ENCODE results near the gene ZCCHC14. TPM values are rescaled to one million over a fixed set of nuclear protein-coding genes. Genes with fewer than 3 reads are reported as not detected.
A peak's percentile ranks its signal among the peaks of the same experiment; 100 is the strongest.
"Not testable (repeated sequence)": the region's sequence is repeated elsewhere in the genome, so short reads cannot be mapped to it uniquely, and the experiment has no call there.

Gene ZCCHC14
- total RNA-seq, 1 experiment from 2014 or later = 28.2 TPM

- Mint-ChIP-seq H3K27ac (ENCODE audit: low read depth, unreplicated experiment) (peak overlapping the region; percentile 94), H3K9me3 (ENCODE audit: unreplicated experiment) (no peaks in the 10 kb centered on the region), H3K27me3 (ENCODE audit: insufficient read depth, unreplicated experiment) (no peaks in the 10 kb centered on the region), H3K4me3 (ENCODE audit: unreplicated experiment) (peak overlapping the region; percentile 64), H3K4me1 (ENCODE audit: insufficient read depth, unreplicated experiment) (peaks cover 25% of the 10 kb centered on the region), H3K36me3 (ENCODE audit: insufficient read depth, unreplicated experiment) (peaks cover 31% of the 10 kb centered on the region)
- peak; percentile 99 for DNase-seq (ENCODE audit: unreplicated experiment)
- TF ChIP-seq CTCF (IDR thresholded peaks at IDR 0.05; ENCODE audit: unreplicated experiment) = no peak
- ChIA-PET POLR2A (interaction anchor here (0.7 to 3.2 kb wide), 26 partner anchors 10 to 824 kb away, joined by 3 to 40 read pairs (median 4); partner anchors contain the start of gene C16orf95), CTCF (interaction anchor here (0.6 to 1.4 kb wide), 5 partner anchors 69 to 1967 kb away, joined by 3 to 8 read pairs (median 3); no protein-coding TSS in a partner anchor)
- intact Hi-C loops (cut with micrococcal nuclease) = no loop called here
- TSS peak; percentile 17 for BruUV-seq (replicated peaks)
Measured at GRCh38 chr16:87387942-87388817, 104.6 kb downstream of the ZCCHC14 start.

DNA sequence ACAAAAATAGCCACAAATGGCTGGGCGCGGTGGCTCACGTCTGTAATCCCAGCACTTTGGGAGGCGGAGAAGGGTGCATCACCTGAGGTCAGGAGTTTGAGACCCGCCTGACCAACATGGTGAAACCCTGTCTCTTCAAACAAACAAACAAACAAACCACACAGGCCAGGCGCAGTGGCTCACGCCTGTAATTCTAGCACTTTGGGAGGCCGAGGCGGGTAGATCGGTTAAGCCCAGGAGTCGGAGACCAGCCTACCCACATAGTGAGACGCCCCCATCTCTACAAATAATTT, 108.0 kb downstream of the ZCCHC14 start:
- H3K27ac Mint-ChIP-seq (ENCODE audit: low read depth, unreplicated experiment); H3K9me3 Mint-ChIP-seq (ENCODE audit: unreplicated experiment); DNase-seq (ENCODE audit: unreplicated experiment); H3K27me3 Mint-ChIP-seq (ENCODE audit: insufficient read depth, unreplicated experiment); BruUV-seq (replicated peaks): not testable (repeated sequence)
- POLR2A ChIA-PET = interaction anchor here (1.2 to 4.8 kb wide), 4 partner anchors 9 to 251 kb away, joined by 4 to 101 read pairs (median 39); partner anchors contain the start of genes C16orf95 and MAP1LC3B
- Mint-ChIP-seq H3K4me3 (ENCODE audit: unreplicated experiment) (peak overlapping the region; percentile 88), H3K36me3 (ENCODE audit: insufficient read depth, unreplicated experiment) (peaks cover 30% of the 10 kb centered on the region), H3K4me1 (ENCODE audit: insufficient read depth, unreplicated experiment) (peaks cover 33% of the 10 kb centered on the region)
- intact Hi-C loops (cut with micrococcal nuclease) = loop anchor here (1.0 kb wide), 1 partner anchor 7 kb away; the partner anchor contains the start of gene MAP1LC3B
- CTCF ChIA-PET = interaction anchor here (0.6 to 1.3 kb wide), 2 partner anchors 9 to 69 kb away, joined by 3 to 4 read pairs; no protein-coding TSS in a partner anchor

DNA sequence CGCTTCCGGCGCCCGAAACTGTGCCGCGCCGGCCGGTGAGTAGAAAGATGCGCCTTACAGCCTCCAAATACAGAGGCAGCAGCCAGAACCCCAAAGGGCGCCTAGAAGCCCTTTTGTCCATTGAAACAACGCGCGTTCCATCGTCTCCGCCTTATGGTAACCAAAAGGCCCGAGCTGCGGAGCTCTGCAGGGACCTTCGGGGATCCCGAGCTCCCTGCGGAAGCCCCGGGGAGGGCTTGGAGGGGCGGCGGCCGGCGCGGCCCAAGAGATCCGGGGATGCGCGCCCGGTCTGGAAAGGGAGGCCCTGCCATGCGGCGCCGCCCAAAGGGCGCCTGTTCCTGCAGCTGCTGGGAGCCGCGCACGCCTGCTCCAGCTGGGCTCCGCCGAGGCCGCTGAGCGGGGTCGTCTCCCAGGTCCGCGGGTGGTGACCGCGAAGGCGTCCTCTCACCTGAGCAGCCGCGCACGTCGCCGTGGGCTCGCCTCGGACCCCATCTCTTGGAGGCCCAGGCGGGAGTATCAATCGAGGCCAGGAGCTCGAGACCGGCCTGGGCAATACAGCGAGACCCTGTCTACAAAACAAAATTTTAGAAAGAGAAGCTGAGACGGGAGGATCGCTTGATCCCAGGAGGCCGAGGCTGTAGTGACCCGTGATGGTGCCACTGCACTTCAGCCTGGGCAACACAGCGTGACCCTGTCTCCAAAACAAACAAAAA, 108.5 kb downstream of the ZCCHC14 start:
- peaks cover 31% of the 10 kb centered on the region for H3K36me3 Mint-ChIP-seq (ENCODE audit: insufficient read depth, unreplicated experiment)
- peak overlapping the region; percentile 71 for H3K27ac Mint-ChIP-seq (ENCODE audit: low read depth, unreplicated experiment)
- H3K27me3 Mint-ChIP-seq (ENCODE audit: insufficient read depth, unreplicated experiment) = no peaks in the 10 kb centered on the region
- peaks cover 33% of the 10 kb centered on the region for H3K4me1 Mint-ChIP-seq (ENCODE audit: insufficient read depth, unreplicated experiment)
- H3K9me3 Mint-ChIP-seq (ENCODE audit: unreplicated experiment) = no peaks in the 10 kb centered on the region
- DNase-seq (ENCODE audit: unreplicated experiment) = no peak
- ChIA-PET POLR2A (interaction anchor here (0.5 to 4.8 kb wide), 15 partner anchors 9 to 820 kb away, joined by 3 to 101 read pairs (median 5); partner anchors contain the start of genes C16orf95 and MAP1LC3B), CTCF (interaction anchor here (0.6 to 1.3 kb wide), 3 partner anchors 10 to 1771 kb away, joined by 3 to 4 read pairs (median 3); no protein-coding TSS in a partner anchor)
- no TSS peak for BruUV-seq (replicated peaks)
- no peak for TF ChIP-seq CTCF (IDR thresholded peaks at IDR 0.05; ENCODE audit: unreplicated experiment)
- intact Hi-C loops (cut with micrococcal nuclease) = loop anchor here (1.0 kb wide), 1 partner anchor 8 kb away; the partner anchor contains the start of gene MAP1LC3B
- peak overlapping the region; percentile 88 for H3K4me3 Mint-ChIP-seq (ENCODE audit: unreplicated experiment)

- no TSS peak for BruUV-seq (replicated peaks)
- Mint-ChIP-seq H3K4me3 (ENCODE audit: unreplicated experiment) (peak within 1 kb of the TSS; percentile 88), H3K4me1 (ENCODE audit: insufficient read depth, unreplicated experiment) (peaks cover 33% of the 10 kb centered on the region), H3K36me3 (ENCODE audit: insufficient read depth, unreplicated experiment) (peaks cover 37% of the 10 kb centered on the region), H3K9me3 (ENCODE audit: unreplicated experiment) (no peaks in the 10 kb centered on the region), H3K27me3 (ENCODE audit: insufficient read depth, unreplicated experiment) (no peaks in the 10 kb centered on the region), H3K27ac (ENCODE audit: low read depth, unreplicated experiment) (peak within 1 kb of the TSS; percentile 88)
- DNase-seq (ENCODE audit: unreplicated experiment) = peak; percentile 74
- ChIA-PET CTCF (interaction anchor here (0.6 to 1.3 kb wide), 6 partner anchors 66 to 1770 kb away, joined by 3 to 5 read pairs (median 4); partner anchors contain the start of gene C16orf95), POLR2A (interaction anchor here (0.5 to 4.8 kb wide), 20 partner anchors 8 to 821 kb away, joined by 3 to 101 read pairs (median 4); partner anchors contain the start of genes C16orf95, KLHDC4 and MAP1LC3B)
- no peak for TF ChIP-seq CTCF (IDR thresholded peaks at IDR 0.05; ENCODE audit: unreplicated experiment)
- intact Hi-C loops (cut with micrococcal nuclease) = loop anchor here (1.0 kb wide), 1 partner anchor 9 kb away; the partner anchor contains the start of gene MAP1LC3B
Measured at GRCh38 chr16:87383505-87384161, 109.2 kb downstream of the ZCCHC14 start, which contains the start of gene FBXO31. TSS of gene FBXO31 (minus strand) at chr16:87383776. CDS start at chr16:87383744, 32 bp downstream.
